Inflammatory macrophage (primary cell): ENCODE measurements around the gene CDK11A.
"Not testable (repeated sequence)": the region's sequence is repeated elsewhere in the genome, so short reads cannot be mapped to it uniquely, and the experiment has no call there.

Source experiments
- DNase-seq, 2 donors: peaks; one replicate each; pipeline ENCODE4 v3.0.0-alpha.2; 2020 to 2022

CDK11A gene

GRCh38 chr1:1662392-1662791, 61.8 kb downstream of the CDK11A start:
- DNase-seq = not testable (repeated sequence)

- DNase-seq = peak; percentile 92 to 98
Measured at GRCh38 chr1:1658583-1659549, 65.3 kb downstream of the CDK11A start, which contains the start of gene CDK11B. Gene CDK11B (minus strand): TSS chr1:1659004. CDS start chr1:1657485, 1,519 bp downstream.
